WTC11 (cell line): ENCODE data around the gene OXSR1.

Experiments used
- ESRRA ChIP-seq: sonication (generic); formaldehyde crosslinking; IDR thresholded peaks from 2 replicates; pipeline ENCODE4 v1.8.1; 2022; ENCODE audit warnings: mild to moderate bottlenecking, missing genetic modification reagents, borderline replicate concordance
- FOXJ3 ChIP-seq: sonication (generic); formaldehyde crosslinking; IDR thresholded peaks from 2 replicates; pipeline ENCODE4 v1.9.0; 2021; ENCODE audit warnings: missing genetic modification reagents, mild to moderate bottlenecking, borderline replicate concordance
- FOXK1 ChIP-seq: sonication (generic); formaldehyde crosslinking; IDR thresholded peaks from 2 replicates; pipeline ENCODE4 v1.8.0; 2022; ENCODE audit warnings: mild to moderate bottlenecking, moderate library complexity, missing genetic modification reagents
- GABPB1 ChIP-seq: sonication (generic); formaldehyde crosslinking; IDR thresholded peaks from 2 replicates; pipeline ENCODE4 v1.8.1; 2023; ENCODE audit warnings: mild to moderate bottlenecking, missing genetic modification reagents
- MAX ChIP-seq: sonication (generic); formaldehyde crosslinking; IDR thresholded peaks from 2 replicates; pipeline ENCODE4 v1.8.0; 2022; ENCODE audit warnings: mild to moderate bottlenecking, missing genetic modification reagents
- SP1 ChIP-seq: sonication (generic); formaldehyde crosslinking; conservative IDR thresholded peaks from 2 replicates; pipeline ENCODE4 v1.8.1; 2022; ENCODE audit warnings: missing genetic modification reagents
- TEAD4 ChIP-seq: sonication (generic); formaldehyde crosslinking; IDR thresholded peaks from 2 replicates; pipeline ENCODE4 v1.8.0; 2022; ENCODE audit warnings: mild to moderate bottlenecking, missing genetic modification reagents
- ZNF138 ChIP-seq: sonication (generic); formaldehyde crosslinking; conservative IDR thresholded peaks from 2 replicates; pipeline ENCODE4 v1.8.1; 2022; ENCODE audit warnings: mild to moderate bottlenecking, moderate library complexity, missing genetic modification reagents
- ZNF232 ChIP-seq: sonication (generic); formaldehyde crosslinking; IDR thresholded peaks from 2 replicates; pipeline ENCODE4 v1.8.0; 2022; ENCODE audit warnings: mild to moderate bottlenecking, missing genetic modification reagents
- ZNF532 ChIP-seq: fragments of 250-450 bp; sonication (Bioruptor Pico); IDR thresholded peaks from 2 replicates; pipeline ENCODE4 v1.9.0; 2021; ENCODE audit warnings: mild to moderate bottlenecking, borderline replicate concordance
- TF ChIP-seq, protein P1 (sequence below): fragments of 200-600 bp; IDR thresholded peaks from 2 replicates; pipeline ENCODE4 v1.8.0; 2022; ENCODE audit warnings: antibody characterized with exemption

- TF ChIP-seq TEAD4 (CRISPR knock-in tag) (no peak), FOXK1 (no peak), GABPB1 (CRISPR knock-in tag) (no peak), ZNF138 (no peak), MAX (no peak), FOXJ3 (CRISPR knock-in tag) (no peak), ESRRA (CRISPR knock-in tag) (no peak), ZNF532 (CRISPR knock-in tag) (no peak), ZNF232 (no peak), SP1 (CRISPR knock-in tag) (no peak)
- TF ChIP-seq, protein P1, sequence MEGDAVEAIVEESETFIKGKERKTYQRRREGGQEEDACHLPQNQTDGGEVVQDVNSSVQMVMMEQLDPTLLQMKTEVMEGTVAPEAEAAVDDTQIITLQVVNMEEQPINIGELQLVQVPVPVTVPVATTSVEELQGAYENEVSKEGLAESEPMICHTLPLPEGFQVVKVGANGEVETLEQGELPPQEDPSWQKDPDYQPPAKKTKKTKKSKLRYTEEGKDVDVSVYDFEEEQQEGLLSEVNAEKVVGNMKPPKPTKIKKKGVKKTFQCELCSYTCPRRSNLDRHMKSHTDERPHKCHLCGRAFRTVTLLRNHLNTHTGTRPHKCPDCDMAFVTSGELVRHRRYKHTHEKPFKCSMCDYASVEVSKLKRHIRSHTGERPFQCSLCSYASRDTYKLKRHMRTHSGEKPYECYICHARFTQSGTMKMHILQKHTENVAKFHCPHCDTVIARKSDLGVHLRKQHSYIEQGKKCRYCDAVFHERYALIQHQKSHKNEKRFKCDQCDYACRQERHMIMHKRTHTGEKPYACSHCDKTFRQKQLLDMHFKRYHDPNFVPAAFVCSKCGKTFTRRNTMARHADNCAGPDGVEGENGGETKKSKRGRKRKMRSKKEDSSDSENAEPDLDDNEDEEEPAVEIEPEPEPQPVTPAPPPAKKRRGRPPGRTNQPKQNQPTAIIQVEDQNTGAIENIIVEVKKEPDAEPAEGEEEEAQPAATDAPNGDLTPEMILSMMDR, result no peak
Observed at GRCh38 chr3:38235466-38235865, 70.1 kb downstream of the OXSR1 start.
